Renal cortical epithelial cell (primary cell): ENCODE data around the gene AOPEP. TPM values are rescaled to one million over a fixed set of nuclear protein-coding genes. Genes with fewer than 3 reads are reported as not detected.

Experiments used
- DNase-seq: peaks from one replicate; pipeline ENCODE4 v3.0.0-alpha.2; 2011; ENCODE audit warnings: low read depth
- total RNA-seq: library from RNA; depleted of rRNA; stranded (reverse); fragments of >200 nt; gene quantifications from 2 replicates; pipeline ENCODE4 v1.2.3, GENCODE V29; 2014

AOPEP gene
- total RNA-seq, 1 donor from 2014 or later = 133 TPM

- no peak for DNase-seq
Observed at GRCh38 chr9:94761481-94761880, 35.0 kb downstream of the AOPEP start.

DNA sequence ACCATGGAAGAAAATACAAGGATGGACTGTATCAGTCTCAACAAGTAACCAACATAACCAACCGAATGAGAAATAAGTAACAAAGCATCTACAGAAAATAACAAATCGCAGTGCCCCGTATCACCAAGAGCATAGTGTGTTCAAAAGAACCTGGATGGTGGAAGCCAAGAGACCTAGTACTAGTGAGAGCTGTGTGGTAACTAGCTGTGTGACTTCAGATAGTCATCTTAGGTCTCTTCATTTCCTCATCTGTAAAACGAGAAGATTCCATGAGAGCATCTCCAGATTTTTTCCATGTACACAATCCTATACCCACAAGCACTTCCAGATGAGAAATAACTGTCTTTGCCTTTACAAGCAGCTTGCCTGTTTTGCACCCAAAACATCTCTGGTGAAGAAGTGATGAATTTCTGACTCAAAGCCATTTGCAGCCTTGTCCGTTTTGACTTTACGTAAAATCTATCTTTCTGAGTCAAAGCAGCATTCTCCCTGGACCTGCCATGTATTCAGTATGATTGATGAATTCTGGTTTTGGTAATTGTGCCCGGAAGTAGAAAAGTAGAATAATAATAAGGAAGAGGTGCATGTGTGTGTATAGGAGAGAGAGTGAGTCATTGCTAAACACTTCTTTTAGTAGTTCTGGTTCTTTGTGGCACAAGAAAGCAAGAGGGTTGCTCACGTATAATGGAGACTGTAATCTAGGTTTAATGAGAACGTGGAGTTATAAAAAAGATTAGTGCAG is 41.0 kb downstream of the AOPEP start:
- DNase-seq = peak; percentile 46

- no peak for DNase-seq
Observed at GRCh38 chr9:94768766-94769165, 42.3 kb downstream of the AOPEP start.

- no peak for DNase-seq
Observed at GRCh38 chr9:94770334-94770733, 43.8 kb downstream of the AOPEP start.

- DNase-seq = no peak
Observed at GRCh38 chr9:94771096-94771495, 44.6 kb downstream of the AOPEP start.

DNA sequence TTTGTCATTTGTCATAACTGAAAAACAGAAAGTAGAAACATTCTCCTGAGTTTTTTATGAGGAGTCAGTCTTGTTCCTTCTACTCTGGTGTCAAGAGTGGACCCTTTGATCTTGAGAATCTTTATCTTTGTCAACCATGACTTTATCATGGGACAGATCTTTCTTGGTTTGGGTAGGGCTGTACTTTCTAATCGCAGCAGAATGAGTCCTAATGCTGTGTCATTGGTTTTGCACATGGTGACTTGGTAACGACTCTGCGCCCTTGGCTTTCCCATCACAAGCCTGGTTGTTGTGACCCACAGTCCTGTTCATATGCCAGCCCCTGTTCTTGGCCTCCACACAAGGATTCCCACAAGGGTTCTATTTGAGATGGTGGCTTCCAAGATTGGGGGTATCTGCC is 45.6 kb downstream of the AOPEP start:
- DNase-seq = no peak

DNA sequence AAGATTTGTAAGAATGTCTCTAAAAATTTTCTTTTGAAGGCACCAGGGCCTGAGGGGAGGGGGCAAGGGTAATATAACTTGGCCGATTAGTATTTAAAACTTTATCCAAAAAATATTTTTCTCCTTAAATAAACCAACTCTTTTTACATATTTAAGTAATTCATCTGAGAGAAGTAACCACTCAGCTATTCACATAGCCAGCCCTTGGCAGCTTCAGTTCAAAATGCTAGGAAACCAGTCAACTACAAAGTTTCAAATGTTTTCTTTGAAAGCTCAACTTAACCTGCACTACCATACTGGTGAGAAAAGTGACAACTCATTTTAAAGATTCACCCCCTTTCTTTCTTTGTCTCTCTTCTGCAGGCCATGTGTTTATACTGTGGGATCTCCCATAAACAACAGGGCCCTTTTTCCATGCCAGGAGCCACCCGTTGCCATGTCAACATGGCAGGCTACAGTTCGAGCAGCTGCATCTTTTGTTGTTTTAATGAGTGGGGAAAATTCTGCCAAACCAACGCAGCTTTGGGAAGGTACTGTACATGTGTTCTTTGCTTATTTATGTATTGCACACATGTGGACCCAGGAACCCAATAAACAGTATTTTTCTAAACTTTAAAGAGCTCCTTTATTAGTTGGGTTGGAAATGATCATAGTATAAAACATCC is 46.3 kb downstream of the AOPEP start:
- no peak for DNase-seq

- DNase-seq = no peak
Observed at GRCh38 chr9:94773655-94774054, 47.2 kb downstream of the AOPEP start.

- no peak for DNase-seq
Observed at GRCh38 chr9:94778013-94778412, 51.5 kb downstream of the AOPEP start.

- DNase-seq = no peak
Observed at GRCh38 chr9:94779031-94779430, 52.5 kb downstream of the AOPEP start.

GRCh38 chr9:94779693-94780290 is 53.3 kb downstream of the AOPEP start:
- no peak for DNase-seq

GRCh38 chr9:94780516-94780950 is 54.0 kb downstream of the AOPEP start:
- DNase-seq = no peak

DNA sequence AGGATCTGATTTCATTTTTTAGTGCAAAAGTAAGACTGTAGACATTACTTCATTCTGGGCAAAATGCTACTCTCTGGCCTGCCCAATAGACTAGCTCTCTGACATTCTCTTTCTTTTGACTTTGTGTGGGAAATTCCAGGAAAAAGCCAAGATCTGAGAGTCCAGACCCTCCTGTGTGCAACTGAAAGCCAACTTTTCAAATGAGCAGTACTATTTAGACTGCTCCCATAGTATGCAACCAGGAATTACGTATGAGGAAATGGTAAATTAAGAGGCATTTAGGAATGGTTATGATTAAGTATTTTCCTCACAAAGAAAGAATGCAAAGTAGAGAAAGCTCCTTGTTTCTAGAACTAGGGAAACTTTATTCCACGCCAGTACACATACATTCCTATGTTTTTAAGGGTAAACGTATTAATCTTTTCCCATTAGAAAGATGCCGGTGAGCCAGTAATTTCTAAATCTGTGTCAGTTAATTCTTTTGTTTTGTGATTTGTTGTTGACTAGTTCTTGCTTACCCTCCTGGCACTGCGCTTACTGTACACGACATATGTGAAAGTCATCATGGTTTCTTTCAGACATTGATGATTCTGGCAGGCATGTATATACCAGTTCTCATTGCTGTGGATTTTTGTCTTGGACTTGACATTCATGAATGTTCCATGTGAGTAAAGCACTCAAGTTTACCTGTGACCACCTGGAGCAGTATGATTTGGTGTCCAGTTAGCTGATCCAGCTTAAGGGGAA is 56.0 kb downstream of the AOPEP start:
- DNase-seq = no peak

GRCh38 chr9:94783102-94783682 is 56.7 kb downstream of the AOPEP start:
- DNase-seq = peak; percentile 99

DNA sequence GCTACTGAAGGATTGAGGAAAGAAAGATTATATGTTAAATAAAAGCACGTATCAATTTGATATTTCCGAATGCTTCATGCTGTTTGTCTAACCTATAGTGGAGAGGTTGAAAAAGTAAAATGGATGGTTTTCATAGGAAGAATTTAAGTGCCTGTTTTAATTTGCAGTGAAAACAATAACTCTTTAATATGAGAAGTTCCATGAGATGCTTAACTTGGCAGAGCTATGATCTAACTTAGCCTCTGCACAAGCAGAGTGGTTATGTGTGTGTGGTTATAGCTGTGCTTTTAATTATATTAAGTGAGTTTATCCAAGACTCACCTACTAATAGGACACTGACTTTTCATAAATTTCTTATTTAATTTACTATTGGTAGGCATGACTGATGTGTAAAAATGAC is 57.4 kb downstream of the AOPEP start:
- DNase-seq = no peak

- DNase-seq = no peak
Observed at GRCh38 chr9:94785215-94786169, 59.0 kb downstream of the AOPEP start.

DNA sequence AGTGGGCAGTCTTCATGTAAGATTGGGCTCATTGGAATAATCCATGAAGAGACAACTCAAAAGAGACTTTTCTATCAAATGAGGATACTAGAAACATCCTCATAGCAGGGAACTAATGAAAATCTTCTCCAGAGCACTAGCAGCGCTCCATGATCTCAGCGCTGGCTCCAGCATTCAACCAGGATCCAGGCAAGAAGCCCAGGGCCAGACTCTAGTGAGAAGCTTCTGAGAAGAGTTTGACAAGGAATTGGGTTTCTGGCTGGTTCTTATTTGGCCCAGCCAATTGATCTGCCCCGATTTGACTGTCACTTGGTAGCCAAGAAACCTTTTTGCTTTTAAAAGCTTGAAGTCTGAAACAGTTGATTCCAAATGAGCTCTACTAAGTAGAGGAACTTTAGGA is 60.1 kb downstream of the AOPEP start:
- no peak for DNase-seq

- DNase-seq = no peak
Observed at GRCh38 chr9:94787266-94787665, 60.8 kb downstream of the AOPEP start.

DNA sequence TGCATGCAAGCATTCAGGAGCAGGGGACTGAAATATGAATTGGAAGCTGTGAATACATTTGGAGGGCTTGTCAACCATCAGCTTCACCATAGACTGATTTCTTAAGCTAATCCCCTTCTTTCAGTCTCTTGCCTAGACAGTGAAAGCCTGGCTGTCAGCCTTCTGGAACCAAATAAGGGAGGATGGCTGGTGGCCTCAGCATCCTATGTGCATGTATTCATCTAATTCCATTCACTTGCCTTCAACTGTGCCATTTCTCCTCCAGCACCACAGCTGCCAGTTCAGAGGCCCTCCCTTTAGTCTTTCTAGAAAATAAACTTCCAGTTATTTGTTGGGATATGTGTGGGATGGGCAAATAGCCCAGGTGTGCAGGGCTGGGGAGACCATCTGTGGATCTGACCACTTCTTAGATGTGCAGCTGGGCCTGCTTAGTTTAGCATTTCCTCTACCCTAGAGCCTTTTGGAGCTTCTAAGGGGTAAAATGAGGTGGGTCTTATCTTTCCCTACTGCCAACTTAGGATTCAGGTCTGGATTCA is 62.1 kb downstream of the AOPEP start:
- no peak for DNase-seq

DNA sequence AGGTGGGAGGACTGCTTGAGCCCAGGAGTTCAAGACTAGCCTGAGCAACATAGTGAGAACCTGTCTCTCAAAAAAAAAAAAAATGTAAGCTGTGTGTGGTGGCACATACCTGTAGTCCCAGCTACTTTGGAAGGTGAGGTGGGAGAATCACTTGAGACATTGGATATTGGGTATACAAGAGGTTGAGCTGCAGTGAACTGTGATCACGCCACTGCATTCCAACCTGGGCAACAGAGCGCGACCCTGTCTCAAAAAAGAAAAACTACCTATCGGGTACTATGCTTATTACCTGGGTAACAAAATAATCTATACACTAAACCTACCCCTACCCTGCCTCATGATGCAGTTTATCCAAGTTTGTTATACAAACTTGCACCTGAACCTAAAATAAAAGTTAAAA is 64.9 kb downstream of the AOPEP start:
- no peak for DNase-seq

DNA sequence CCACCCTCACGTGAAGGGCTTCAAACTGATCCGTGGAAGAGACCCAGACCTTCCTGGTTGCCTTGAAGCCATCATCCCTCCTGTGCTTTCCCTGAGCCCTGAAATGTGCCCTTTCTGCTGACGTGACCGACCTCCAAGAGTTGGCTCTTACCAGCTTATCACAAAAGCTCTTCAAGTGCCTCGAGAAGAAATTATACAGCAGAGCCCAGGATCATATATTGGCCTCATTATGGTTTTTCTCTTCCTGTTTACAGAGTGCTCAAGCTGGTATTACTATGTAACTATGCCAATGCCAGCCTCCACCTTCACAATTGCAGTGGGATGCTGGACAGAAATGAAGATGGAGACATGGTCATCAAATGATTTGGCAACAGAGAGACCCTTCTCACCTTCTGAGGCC is 66.0 kb downstream of the AOPEP start:
- DNase-seq = no peak
